ENCODE data around the gene NTF3. TPM values are rescaled to one million over a fixed set of nuclear protein-coding genes. Genes with fewer than 3 reads are reported as not detected.

Gene NTF3
- total RNA-seq, 2 donors from 2014 or later: 0.71 to 4.1 TPM

DNA sequence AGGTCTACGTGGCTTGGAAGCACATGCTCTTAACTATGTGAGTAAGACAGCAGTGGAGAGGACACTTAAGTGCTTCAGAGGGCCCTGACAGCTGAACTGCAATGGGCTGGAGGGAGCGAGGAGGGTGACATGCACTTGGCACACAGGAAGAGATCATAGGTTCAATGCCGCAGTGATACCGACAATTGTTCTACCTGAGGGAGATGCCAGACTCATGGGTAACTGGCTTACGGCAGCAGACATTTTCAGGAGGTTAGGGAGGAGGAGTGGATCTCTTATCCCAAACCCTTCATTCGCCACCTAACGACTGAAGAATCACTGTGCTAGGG, 68.4 kb downstream of the NTF3 start:
- H3K27me3 Mint-ChIP-seq (ENCODE audit: insufficient read depth): peaks cover 15% of the 10 kb centered on the region
- WGBS, 2 experiments (ENCODE audit: insufficient coverage in 1 of 2, insufficient read length in 1 of 2): 76 to 80% methylated on average over 5 to 7 of the region's 7 CpGs
- H3K27ac Mint-ChIP-seq: no peak overlapping the region
- H3K4me3 ChIP-seq (ENCODE audit: low read length): no peak overlapping the region
- TF ChIP-seq, protein P1, sequence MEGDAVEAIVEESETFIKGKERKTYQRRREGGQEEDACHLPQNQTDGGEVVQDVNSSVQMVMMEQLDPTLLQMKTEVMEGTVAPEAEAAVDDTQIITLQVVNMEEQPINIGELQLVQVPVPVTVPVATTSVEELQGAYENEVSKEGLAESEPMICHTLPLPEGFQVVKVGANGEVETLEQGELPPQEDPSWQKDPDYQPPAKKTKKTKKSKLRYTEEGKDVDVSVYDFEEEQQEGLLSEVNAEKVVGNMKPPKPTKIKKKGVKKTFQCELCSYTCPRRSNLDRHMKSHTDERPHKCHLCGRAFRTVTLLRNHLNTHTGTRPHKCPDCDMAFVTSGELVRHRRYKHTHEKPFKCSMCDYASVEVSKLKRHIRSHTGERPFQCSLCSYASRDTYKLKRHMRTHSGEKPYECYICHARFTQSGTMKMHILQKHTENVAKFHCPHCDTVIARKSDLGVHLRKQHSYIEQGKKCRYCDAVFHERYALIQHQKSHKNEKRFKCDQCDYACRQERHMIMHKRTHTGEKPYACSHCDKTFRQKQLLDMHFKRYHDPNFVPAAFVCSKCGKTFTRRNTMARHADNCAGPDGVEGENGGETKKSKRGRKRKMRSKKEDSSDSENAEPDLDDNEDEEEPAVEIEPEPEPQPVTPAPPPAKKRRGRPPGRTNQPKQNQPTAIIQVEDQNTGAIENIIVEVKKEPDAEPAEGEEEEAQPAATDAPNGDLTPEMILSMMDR (conservative IDR thresholded peaks at IDR 0.05): no peak
- no peaks in the 10 kb centered on the region for H3K36me3 Mint-ChIP-seq (ENCODE audit: low read depth)
- peaks cover 24% of the 10 kb centered on the region for H3K4me1 ChIP-seq (ENCODE audit: control insufficient read depth, insufficient read depth, low read length)
- H3K27ac ChIP-seq (ENCODE audit: low read depth, low read length): no peak overlapping the region
- no peaks in the 10 kb centered on the region for H3K9me3 Mint-ChIP-seq
- H3K9me3 ChIP-seq (ENCODE audit: control insufficient read depth, low read length): no peaks in the 10 kb centered on the region
- DNase-seq: no peak
- no peak overlapping the region for H3K9ac ChIP-seq (ENCODE audit: extremely low read depth, low read length, poor library complexity, severe bottlenecking)
- H3K4me3 Mint-ChIP-seq: no peak overlapping the region
- peaks cover 25% of the 10 kb centered on the region for H3K27me3 ChIP-seq (ENCODE audit: control insufficient read depth, insufficient read depth, low read length, poor library complexity, severe bottlenecking)
- no peaks in the 10 kb centered on the region for H3K36me3 ChIP-seq (ENCODE audit: control insufficient read depth, insufficient read depth, low read length)
- peaks cover 43% of the 10 kb centered on the region for H3K4me1 Mint-ChIP-seq

DNA sequence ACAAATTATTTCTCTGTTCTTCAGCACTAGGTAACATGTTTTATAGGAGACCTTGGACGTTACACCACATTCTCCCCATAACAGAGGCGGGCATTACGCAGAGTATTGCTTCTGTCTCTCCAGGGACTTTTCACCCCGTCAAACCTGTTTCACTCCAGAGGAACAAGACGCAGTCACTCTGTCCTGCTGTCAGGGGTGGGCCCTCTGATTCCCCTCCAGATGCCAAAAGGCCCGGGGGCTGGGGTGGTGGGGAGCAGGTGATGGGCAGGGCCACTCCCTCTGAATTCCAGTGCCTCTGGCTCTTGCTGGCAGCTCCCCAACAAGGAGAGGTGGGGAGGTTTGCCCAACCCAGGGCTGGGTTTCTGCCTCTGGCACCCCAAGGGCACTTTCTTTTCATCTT, 71.9 kb downstream of the NTF3 start:
- Mint-ChIP-seq H3K27me3 (ENCODE audit: insufficient read depth) (peaks cover 19% of the 10 kb centered on the region), H3K4me1 (peaks cover 23% of the 10 kb centered on the region), H3K36me3 (ENCODE audit: low read depth) (no peaks in the 10 kb centered on the region), H3K4me3 (no peak overlapping the region), H3K27ac (no peak overlapping the region), H3K9me3 (no peaks in the 10 kb centered on the region)
- Histone ChIP-seq H3K27ac (ENCODE audit: low read depth, low read length) (no peak overlapping the region), H3K36me3 (ENCODE audit: control insufficient read depth, insufficient read depth, low read length) (no peaks in the 10 kb centered on the region), H3K9ac (ENCODE audit: extremely low read depth, low read length, poor library complexity, severe bottlenecking) (no peak overlapping the region), H3K9me3 (ENCODE audit: control insufficient read depth, low read length) (no peaks in the 10 kb centered on the region), H3K27me3 (ENCODE audit: control insufficient read depth, insufficient read depth, low read length, poor library complexity, severe bottlenecking) (peaks cover 25% of the 10 kb centered on the region), H3K4me1 (ENCODE audit: control insufficient read depth, insufficient read depth, low read length) (peaks cover 8% of the 10 kb centered on the region), H3K4me3 (ENCODE audit: low read length) (no peak overlapping the region)
- no peak for DNase-seq
- 84 to 100% methylated on average over 2 to 6 of the region's 6 CpGs for WGBS, 2 experiments (ENCODE audit: insufficient coverage in 1 of 2, insufficient read length in 1 of 2)
- TF ChIP-seq, protein P1 (conservative IDR thresholded peaks at IDR 0.05): no peak

DNA sequence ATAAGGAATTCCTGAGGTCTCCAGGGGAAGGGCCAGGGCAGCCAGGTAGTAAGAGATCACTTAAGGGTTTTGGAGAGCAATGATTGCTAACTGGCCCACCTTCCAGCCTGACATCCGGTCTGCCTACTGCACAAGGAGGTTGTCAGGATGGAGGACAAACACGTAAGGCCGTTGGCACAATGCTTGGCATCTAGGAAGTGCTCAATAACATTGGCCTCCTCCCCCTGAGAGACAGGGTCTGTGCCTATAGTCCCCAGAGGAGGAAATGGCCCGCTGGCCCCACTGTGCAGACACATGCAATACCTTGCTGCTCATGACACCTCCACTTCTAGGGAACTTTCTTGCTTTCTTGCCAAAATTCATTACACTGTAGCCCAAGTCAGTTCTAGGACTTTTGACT, 73.2 kb downstream of the NTF3 start:
- peaks cover 14% of the 10 kb centered on the region for H3K27me3 Mint-ChIP-seq (ENCODE audit: insufficient read depth)
- Histone ChIP-seq H3K9me3 (ENCODE audit: control insufficient read depth, low read length) (no peaks in the 10 kb centered on the region), H3K9ac (ENCODE audit: extremely low read depth, low read length, poor library complexity, severe bottlenecking) (no peak overlapping the region), H3K4me1 (ENCODE audit: control insufficient read depth, insufficient read depth, low read length) (peaks cover 8% of the 10 kb centered on the region), H3K27ac (ENCODE audit: low read depth, low read length) (no peak overlapping the region), H3K4me3 (ENCODE audit: low read length) (no peak overlapping the region), H3K36me3 (ENCODE audit: control insufficient read depth, insufficient read depth, low read length) (no peaks in the 10 kb centered on the region), H3K27me3 (ENCODE audit: control insufficient read depth, insufficient read depth, low read length, poor library complexity, severe bottlenecking) (peaks cover 15% of the 10 kb centered on the region)
- peaks cover 17% of the 10 kb centered on the region for H3K4me1 Mint-ChIP-seq
- WGBS, 2 experiments (ENCODE audit: insufficient coverage in 1 of 2, insufficient read length in 1 of 2): 89 to 100% methylated on average over 3 to 4 of the region's 4 CpGs
- peak; percentile 22 for DNase-seq
- H3K9me3 Mint-ChIP-seq: no peaks in the 10 kb centered on the region
- no peaks in the 10 kb centered on the region for H3K36me3 Mint-ChIP-seq (ENCODE audit: low read depth)
- H3K4me3 Mint-ChIP-seq: no peak overlapping the region
- TF ChIP-seq, protein P1 (conservative IDR thresholded peaks at IDR 0.05): no peak
- no peak overlapping the region for H3K27ac Mint-ChIP-seq
